ENCODE results near the gene TOP3B. TPM values are rescaled to one million over a fixed set of nuclear protein-coding genes. Genes with fewer than 3 reads are reported as not detected.

Gene TOP3B
- polyA plus RNA-seq, 3 donors, result 9.0 to 31.9 (median 9.5) TPM

- Histone ChIP-seq H3K27ac (ENCODE audit: low read depth in 1 of 2, low read length in 2 of 2) (peak overlapping the region in 1 of 2 donors; percentile 26), H3K4me3 (replicated peaks in 1 of 3; ENCODE audit: low read depth in 2 of 3, low read length in 3 of 3) (no peak overlapping the region), H4K20me1 (ENCODE audit: insufficient read depth, low read length) (peaks cover 75% of the 10 kb centered on the region), H3K27me3 (ENCODE audit: control insufficient read depth in 2 of 2, insufficient read depth in 2 of 2, low read length in 2 of 2) (no peaks in the 10 kb centered on the region), H3K9ac (ENCODE audit: insufficient read depth, low read length, poor library complexity, severe bottlenecking) (no peak overlapping the region), H3K79me2 (ENCODE audit: insufficient read depth, low read length) (peaks cover 6% of the 10 kb centered on the region), H3K9me3 (replicated peaks in 1 of 2; ENCODE audit: control insufficient read depth in 1 of 2, insufficient read depth in 1 of 2, low read length in 2 of 2) (no peaks in the 10 kb centered on the region), H3K36me3 (replicated peaks in 1 of 2; ENCODE audit: control insufficient read depth in 1 of 2, insufficient read depth in 2 of 2, low read length in 2 of 2) (peaks cover 90 to 97% of the 10 kb centered on the region in 2 donors), H3K4me1 (ENCODE audit: control insufficient read depth in 1 of 2, insufficient read depth in 2 of 2, low read length in 2 of 2) (no peaks in the 10 kb centered on the region), H2AFZ (ENCODE audit: insufficient read depth, low read depth, low read length, poor library complexity, severe bottlenecking) (no peak overlapping the region), H3K4me2 (replicated peaks; ENCODE audit: extremely low read depth, low read length, poor library complexity, severe bottlenecking) (no peak overlapping the region)
- H3K4me1 Mint-ChIP-seq, result no peaks in the 10 kb centered on the region
- intact Hi-C loops (cut with micrococcal nuclease), result no loop called here
- TF ChIP-seq CTCF (IDR thresholded peaks at IDR 0.05), result no peak
- H3K4me3 Mint-ChIP-seq, result no peak overlapping the region
- no peak for DNase-seq
- WGBS (ENCODE audit: insufficient coverage), result 75% methylated on average over 1 of the region's 6 CpGs
- no peaks in the 10 kb centered on the region for H3K9me3 Mint-ChIP-seq
- H3K27ac Mint-ChIP-seq, result peak overlapping the region in 1 of 7 donors; percentile 55
- no peaks in the 10 kb centered on the region for H3K27me3 Mint-ChIP-seq (ENCODE audit: low read depth in 3 of 3)
- H3K36me3 Mint-ChIP-seq, result peaks cover 78 to 97% of the 10 kb centered on the region in 2 donors
These were observed 53.3 kb downstream of the TOP3B start for GRCh38 chr22:21929253-21929652.

GRCh38 chr22:21928048-21928447 lies 54.5 kb downstream of the TOP3B start:
- H3K4me1 ChIP-seq (ENCODE audit: control insufficient read depth in 1 of 2, insufficient read depth in 2 of 2, low read length in 2 of 2), result no peaks in the 10 kb centered on the region
- no peaks in the 10 kb centered on the region for H3K9me3 ChIP-seq (replicated peaks in 1 of 2; ENCODE audit: control insufficient read depth in 1 of 2, insufficient read depth in 1 of 2, low read length in 2 of 2)
- no peak overlapping the region for H3K9ac ChIP-seq (ENCODE audit: insufficient read depth, low read length, poor library complexity, severe bottlenecking)
- Mint-ChIP-seq H3K36me3 (peaks cover 77 to 97% of the 10 kb centered on the region in 2 donors), H3K4me1 (no peaks in the 10 kb centered on the region), H3K27ac (peak overlapping the region in 3 of 7 donors; percentile 25 to 68 (median 65)), H3K9me3 (no peaks in the 10 kb centered on the region), H3K27me3 (ENCODE audit: low read depth in 3 of 3) (no peaks in the 10 kb centered on the region), H3K4me3 (no peak overlapping the region)
- no peaks in the 10 kb centered on the region for H3K27me3 ChIP-seq (ENCODE audit: control insufficient read depth in 2 of 2, insufficient read depth in 2 of 2, low read length in 2 of 2)
- H3K4me2 ChIP-seq (replicated peaks; ENCODE audit: extremely low read depth, low read length, poor library complexity, severe bottlenecking), result no peak overlapping the region
- H3K4me3 ChIP-seq (replicated peaks in 1 of 3; ENCODE audit: low read depth in 2 of 3, low read length in 3 of 3), result no peak overlapping the region
- no peak overlapping the region for H2AFZ ChIP-seq (ENCODE audit: insufficient read depth, low read depth, low read length, poor library complexity, severe bottlenecking)
- WGBS (ENCODE audit: insufficient coverage), result 88% methylated on average over 12 of the region's 12 CpGs
- no peak for DNase-seq
- intact Hi-C loops (cut with micrococcal nuclease), result no loop called here
- peaks cover 86 to 97% of the 10 kb centered on the region in 2 donors for H3K36me3 ChIP-seq (replicated peaks in 1 of 2; ENCODE audit: control insufficient read depth in 1 of 2, insufficient read depth in 2 of 2, low read length in 2 of 2)
- H3K79me2 ChIP-seq (ENCODE audit: insufficient read depth, low read length), result no peaks in the 10 kb centered on the region
- H3K27ac ChIP-seq (ENCODE audit: low read depth in 1 of 2, low read length in 2 of 2), result peak overlapping the region in 1 of 2 donors; percentile 48
- no peak for TF ChIP-seq CTCF (IDR thresholded peaks at IDR 0.05)
- H4K20me1 ChIP-seq (ENCODE audit: insufficient read depth, low read length), result peaks cover 75% of the 10 kb centered on the region
